Stimulated activated CD4-positive, alpha-beta T cell treated with anti-CD3 and anti-CD28 coated beads, Interleukin-12 subunit alpha, Interleukin-12 subunit beta, amount 100 ng/mL, for 24 hours (primary cell): ENCODE measurements around the gene ESX1.
"Not testable (repeated sequence)": the region's sequence is repeated elsewhere in the genome, so short reads cannot be mapped to it uniquely, and the experiment has no call there.

ENCODE experiments used
- DNase-seq, 2 experiments: peaks; one replicate each; pipeline ENCODE4 v3.0.0-alpha.2; 2020; ENCODE audit warnings: low read depth in 2 of 2

The ESX1 gene

DNA sequence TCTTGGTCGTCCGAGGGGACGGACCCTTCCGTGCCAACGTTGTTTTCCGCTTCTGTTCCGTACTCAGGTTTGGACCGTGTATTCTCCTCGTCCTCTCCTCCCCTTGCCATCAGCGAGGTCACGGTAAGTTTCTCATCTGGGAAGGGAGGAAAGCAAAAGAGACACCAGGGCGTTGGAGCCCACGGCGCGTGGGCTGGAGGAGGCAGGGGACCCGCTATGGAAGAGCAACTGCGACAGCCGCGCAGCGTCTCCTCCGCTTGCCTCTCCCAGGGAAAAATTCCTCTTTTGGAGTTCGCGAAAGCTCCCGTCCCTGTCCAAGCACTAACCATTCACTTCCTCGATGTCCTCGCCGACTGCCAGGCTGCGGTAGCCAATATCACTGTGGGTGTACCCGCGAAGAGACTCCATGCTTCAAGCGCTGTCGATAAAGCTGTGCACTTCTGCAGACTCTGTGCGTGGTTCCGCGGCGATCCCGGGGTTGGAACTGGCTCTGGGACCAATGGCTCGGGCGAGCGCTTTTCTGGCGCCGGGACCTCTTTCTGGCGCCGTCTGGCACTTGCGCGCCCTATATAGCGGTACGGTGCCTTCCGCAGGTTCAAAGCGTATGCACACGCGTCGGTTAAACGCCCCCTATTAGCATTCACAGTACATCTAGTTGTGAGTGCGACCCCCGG lies at the start of gene ESX1:
TSS of gene ESX1 (minus strand) at position 492 of the 674 bp plus-strand sequence. CDS start at position 408, 84 bp downstream.
- DNase-seq: no peak

DNA sequence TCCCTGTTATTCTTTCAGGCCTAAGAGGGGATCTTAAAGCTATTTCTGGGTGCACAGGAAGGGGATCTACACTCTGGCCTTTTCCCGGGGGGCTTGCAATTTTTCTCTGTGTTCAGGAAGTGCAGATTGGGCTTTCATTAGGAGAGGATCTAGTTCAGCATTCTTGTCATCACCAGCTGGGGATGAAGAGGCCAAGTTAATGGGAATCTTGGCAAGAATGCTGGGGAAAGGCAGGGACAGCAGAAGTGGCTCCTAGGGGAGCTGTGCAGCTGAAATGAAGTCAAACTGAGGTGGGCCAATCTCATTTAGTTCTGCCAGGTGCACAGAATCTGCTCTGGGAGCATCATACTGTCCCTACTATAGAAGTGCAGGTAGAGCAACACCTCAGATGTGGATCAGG lies 40.9 kb upstream of the ESX1 start:
- no peak for DNase-seq

DNA sequence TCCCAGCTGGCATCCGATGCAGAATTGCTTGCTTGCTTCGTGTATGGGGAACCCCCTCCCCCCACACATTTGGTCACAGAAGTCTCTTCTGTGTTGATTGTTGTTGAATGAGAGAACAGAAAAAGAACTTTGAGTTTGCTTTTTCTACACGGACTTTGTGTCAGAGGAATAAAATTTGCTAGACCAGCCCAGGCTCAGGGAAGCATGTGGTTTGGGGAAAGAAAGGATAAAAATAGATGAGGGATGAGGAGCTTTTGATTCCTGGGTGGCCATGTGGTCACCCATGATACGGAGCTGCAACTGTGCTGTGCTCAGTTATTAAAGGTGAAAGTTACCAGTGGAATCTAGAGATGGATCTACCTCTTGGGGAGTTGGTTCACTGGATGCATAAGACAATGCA lies 34.2 kb upstream of the ESX1 start:
- DNase-seq: no peak

DNA sequence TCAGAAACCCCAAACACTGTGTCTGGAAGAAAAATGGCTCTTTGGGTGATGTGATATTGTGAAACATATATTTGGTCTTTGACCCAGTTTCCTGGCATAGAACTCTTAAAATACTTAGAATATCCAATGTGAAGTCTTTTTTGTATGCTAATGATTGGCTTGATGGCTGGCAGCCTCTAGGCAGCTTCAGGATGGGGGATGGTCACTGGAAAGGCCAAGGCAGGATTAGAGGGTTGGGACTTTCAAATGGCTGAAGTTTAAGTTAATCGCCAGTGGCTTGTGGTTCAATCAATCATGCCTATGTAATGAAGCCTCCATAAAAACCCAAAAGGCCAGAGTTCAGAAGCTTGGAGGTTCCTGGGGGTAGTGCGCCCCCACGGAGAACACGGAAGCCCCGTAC lies 33.5 kb upstream of the ESX1 start:
- DNase-seq: no peak

DNA sequence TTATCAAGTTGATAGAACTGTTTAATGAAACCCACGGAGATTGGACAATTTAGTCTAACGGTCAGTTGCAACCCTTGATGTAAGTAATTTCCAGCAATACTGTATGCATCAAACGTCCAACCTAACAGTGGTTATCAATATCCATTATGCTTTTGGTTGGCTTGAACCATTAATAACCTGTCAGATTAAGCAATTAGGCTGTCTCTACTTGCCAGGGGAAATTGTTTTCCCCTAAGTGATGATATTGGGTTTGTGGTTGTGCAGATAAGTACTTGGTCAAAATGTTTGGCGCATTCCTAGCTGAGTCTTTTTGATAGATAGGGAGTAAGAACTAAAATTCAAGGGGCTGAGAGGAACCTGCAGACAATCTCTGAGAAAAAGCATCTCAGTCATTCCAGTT lies 30.5 kb upstream of the ESX1 start:
- no peak for DNase-seq

DNA sequence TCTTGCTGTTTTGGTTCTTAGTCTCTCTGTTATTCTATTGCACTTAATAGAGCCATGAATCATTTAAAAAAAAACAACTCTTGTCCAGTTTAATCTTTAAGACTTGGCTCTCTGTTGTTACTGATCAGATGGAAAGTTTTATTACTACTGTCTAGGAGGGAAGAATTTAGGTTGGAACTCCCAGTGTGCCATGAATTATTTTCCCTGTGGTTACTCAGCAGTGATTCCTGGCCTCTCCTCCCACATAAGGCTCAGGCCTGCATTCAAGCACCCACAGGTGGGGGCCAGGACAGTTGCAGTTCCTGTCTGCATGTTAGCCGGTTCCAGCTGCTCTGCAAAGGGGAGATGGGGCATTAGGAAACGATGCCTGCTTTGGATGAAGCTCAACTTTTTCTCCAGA lies 29.8 kb upstream of the ESX1 start:
- no peak for DNase-seq

DNA sequence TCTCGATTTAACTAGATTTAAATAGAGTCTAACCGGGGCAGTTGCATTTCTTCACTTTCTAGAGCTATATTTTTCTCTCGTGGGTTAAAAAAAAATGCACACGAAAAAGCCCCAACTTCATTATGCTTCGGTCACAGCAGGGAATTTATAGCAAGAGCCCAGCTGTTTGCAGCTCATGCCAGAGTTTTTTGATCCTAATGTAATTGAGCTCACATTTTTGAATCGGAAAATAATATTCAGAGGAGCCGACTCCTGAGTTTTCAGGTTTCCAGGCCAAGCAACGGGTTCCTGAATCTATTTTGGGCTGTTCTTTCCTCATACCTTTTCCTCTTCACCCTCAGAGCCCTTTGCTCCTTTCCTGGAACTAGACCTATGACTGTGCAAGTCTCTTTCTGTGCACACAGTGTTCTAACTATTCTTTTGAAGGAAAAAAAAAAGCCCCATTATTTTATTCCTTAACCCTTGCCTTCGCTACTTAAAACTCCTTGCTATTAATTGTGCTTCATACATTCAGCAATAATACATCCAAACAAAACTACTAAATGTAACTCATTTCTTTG lies 27.5 kb upstream of the ESX1 start:
- no peak for DNase-seq

DNA sequence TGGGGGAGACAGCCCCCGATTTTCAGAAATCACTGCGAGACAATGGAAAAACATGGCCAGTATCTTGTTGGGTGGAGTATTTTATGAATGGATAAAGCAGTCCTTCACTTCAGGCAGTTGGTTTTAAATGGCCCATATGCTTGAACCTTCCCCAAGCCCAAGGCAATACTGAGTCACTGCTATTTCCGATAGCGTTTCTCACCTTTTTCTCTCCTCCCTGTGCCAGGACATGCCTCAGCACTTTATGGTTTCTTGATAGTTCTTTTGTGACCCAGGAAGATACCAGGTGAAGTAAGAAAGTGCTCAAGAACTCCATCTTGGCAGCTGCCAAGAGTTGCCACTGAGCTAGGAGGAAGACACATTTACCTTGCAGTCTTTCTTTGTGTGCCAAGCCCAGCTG lies 26.8 kb upstream of the ESX1 start:
- DNase-seq: no peak

DNA sequence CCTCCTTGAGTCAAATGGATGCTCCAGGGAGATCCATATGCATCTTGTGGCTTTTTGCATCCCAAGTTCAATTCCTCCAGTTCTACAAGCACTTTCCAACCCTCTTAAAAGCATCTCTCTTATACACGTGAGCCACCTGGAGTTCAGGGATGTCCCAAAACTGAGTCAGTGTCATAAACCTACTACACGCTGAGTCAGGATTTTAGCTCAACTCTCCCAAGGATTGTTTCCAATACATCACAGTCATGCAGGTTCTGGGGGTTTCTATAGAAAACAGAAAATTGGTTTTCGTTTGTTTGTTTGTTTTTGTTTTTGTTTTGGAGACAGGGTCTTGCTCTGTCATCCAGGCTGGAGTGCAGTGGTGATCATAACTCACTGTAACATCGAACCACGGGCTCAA lies 25.9 kb upstream of the ESX1 start:
- DNase-seq: no peak

DNA sequence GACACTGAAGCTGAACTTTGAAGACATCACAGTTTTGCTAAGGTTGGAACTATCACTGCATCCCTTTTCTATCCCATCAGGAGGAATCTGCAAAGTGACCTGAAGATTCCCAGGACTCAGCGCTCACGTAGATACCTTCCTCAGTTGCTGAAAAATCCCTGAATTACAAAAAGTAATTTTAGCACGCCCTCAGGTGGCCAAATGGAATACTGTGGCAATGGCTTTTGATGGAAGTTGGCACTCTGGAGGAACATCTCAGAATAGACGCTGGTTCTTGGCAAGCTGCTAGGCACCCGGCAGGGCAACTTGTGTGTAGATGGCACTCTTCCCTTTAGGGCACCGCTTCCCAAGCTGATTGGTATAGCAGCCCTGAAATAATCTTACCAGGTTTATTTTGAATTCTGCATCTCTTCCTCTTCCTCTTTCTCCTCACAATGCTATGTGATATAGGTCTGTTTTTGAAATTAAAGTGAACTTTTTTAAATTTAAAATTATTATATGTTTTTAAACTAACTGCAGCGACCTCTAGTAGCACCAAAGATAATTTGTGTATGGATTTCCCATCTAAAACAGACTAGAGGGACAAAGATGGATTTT lies 16.3 kb upstream of the ESX1 start:
- DNase-seq: peak in 1 of 2 experiments; percentile 17

DNA sequence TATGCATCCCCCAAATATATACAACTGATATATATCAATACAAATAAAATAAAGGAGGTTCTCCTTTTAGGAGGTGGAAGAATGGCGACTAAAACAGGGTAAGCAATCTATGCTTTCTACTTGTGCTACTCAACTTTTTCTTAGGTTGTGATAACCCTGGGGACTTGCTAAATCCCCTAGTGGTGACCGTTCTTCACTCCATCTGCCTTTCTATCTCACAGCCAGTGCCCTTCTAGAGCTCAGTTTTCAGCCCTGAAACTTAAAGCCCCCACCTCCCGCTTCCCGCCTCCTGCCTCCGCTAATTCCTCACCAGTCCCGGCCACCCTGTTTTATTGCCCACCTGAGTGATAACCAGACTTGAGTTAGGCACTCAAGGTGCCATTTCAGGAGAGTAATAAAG lies 15.5 kb upstream of the ESX1 start:
- DNase-seq: no peak

DNA sequence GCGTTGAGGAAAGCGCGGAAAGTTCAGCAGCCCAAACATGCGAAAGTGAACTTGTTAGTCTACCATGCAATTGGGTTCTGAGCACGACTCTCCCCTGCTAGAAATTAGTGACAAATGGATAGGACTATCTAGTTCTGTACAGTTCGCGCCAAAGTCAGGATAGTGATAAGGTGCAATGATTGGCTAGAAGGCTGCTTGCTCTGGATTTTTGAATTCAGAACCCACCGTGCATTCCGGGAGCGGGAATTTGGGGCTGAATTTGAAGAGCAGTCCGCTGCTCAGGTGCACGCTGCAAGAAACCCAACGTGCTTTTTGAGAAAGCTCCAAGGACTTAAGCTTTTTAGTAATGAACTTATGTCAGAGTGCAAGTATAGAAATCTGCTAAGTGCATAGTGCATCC lies 732 bp upstream of the ESX1 start:
- no peak for DNase-seq

DNA sequence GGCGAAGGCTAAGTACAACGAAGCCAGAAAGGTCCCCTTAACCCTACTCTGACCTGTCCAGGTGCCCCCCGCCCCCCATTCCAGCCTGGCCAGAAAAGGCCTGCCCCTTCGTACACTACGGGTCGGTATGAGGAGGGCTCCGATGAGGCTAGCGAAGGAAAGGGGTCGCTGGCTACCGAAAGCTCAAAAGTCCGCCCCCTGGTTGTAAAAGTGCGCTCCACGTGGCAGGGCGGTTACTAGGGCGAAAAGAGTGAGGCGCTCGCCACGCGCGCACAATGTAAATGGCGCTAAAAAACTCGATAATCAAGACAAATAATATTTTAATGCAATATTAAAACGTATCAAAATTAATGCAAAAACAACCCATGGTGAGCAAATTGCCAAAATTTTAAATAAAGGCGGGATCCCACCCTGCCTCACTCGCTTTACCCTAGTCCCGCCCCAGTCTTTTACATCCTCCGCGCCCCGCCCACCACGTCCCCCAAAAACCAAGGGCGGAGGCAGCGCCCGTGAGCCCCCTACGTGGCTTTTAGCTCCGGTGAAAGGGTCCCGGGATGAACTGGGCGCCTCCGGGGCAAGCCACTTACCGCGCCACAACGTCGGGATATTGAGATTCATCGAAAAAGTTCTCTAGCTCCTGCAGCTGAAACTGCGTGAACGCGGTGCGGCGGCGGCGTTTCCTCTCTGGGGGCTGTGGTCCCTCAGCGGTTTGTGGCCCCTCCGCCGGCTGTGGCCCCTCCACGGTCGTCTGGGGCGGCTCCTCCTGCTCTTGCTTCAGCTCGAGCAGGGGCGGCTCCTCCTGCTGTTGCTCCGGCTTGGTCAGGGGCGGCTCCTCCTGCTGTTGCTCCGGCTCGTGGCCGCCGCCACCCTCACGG lies 929 bp downstream of the ESX1 start:
- DNase-seq: no peak

DNA sequence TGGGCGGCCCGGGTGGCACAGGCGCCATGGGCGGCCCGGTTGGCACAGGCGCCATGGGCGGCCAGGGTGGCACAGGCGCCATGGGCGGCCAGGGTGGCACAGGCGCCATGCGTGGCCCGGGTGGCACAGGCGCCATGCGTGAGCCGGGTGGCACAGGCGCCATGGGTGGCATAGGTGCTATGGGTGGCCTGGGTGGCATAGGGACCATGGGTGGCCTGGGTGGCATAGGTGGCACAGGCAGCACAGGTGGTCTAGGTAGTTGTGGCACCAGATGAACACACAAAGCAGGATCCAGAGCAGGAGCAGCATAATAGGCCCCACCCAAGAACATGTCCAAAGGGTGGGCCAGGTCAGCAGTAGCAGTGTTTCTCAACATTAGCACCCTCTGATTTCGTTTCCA lies 4.3 kb downstream of the ESX1 start:
- no peak for DNase-seq

DNA sequence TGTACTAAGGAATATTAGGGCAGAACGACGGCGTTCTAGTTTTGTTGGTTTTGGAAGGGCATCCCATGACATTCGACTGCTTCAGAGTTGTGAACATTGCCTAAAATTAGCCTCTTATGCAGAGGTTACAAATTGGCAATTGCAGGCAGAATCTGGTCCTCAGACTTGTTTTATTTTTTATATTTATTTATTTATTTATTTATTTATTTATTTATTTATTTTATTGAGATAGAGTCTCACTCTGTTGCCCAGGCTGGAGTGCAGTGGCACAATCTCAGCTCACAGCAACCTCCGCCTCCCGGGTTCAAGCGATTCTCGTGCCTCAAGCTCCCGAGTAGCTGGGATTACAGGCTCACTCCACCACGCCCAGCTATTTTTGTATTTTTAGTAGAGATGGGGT lies 24.7 kb downstream of the ESX1 start:
- not testable (repeated sequence) for DNase-seq

DNA sequence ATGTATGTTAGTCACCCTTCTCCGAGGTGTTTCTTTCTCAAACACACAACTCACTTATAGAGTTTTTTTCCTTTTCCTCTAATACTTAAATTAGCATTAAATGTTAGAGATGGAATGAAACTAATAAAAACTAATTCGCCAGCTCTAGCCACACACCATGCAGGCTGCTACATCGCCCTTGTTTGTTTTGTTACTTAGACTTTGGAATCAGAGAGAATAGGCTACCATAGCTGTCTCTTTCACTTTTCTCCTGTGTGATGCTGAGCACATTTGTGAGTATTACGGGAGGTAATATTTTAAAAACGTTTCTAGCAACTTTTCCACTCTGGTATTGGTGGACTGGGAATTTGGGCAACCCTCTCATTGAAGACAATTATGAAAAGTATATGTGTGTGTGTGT lies 43.5 kb downstream of the ESX1 start:
- no peak for DNase-seq

DNA sequence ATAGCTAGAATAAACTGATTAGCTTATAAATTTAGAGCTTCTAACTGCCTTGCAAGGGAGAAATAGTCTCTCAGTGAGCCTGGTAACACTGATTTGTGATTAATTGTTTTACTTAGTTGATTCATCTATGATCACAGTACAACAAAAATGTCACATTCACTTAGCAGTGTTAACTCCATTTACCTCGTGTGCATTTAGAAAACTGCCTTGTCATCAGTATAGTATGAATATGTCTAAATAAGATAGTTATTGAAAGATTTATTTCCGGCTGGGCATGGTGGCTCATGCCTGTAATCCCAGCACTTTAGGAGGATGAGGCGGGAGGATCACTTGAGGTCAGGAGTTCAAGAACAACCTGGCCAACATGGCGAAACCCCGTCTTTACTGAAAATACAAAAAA lies 49.2 kb downstream of the ESX1 start:
- no peak for DNase-seq
